ENCODE measurements around the gene OR2C3. TPM values are rescaled to one million over a fixed set of nuclear protein-coding genes. Genes with fewer than 3 reads are reported as not detected.

The OR2C3 gene
- total and polyA plus RNA-seq, 2 of the 13 experiments (the other 11 are each of a cell fraction or from before 2014, with no cell fraction given), result not detected

DNA sequence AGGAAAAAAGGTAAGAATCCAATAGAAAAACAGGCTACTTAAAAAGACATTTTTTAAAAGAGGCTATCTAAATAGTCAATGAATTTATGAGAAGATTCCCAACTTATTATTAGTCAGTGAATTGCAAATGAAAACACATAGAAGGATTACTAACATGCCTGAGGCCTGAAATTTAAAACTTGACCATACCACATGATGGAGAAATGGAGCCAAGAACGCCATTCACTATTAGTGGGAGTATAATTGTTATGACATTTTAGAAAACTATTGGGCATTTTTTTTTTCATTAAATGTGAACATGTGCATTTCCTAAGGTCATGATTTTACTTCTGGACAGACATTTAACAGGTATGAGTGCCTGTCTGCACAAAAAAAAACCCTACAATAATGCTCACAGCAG, 53.5 kb downstream of the OR2C3 start:
- FAIRE-seq (no peak), DNase-seq (ENCODE audit: low spot score) (no peak), ATAC-seq (no peak)
- Histone ChIP-seq H3K36me3 (replicated peaks in 1 of 2; ENCODE audit: control insufficient read depth in 1 of 2, insufficient read depth in 2 of 2, low read length in 2 of 2) (no peaks in the 10 kb centered on the region), H3K9ac (ENCODE audit: insufficient read depth, low read depth, low read length) (no peak overlapping the region), H3K4me3 (replicated peaks in 1 of 3; ENCODE audit: insufficient read depth in 1 of 3, low read depth in 2 of 3, low read length in 3 of 3) (no peak overlapping the region), H4K20me1 (ENCODE audit: insufficient read depth, low read length) (no peaks in the 10 kb centered on the region), H3K27ac (ENCODE audit: extremely low read length, insufficient read depth, low read length) (no peak overlapping the region), H3K9me3 (ENCODE audit: low read length) (no peaks in the 10 kb centered on the region), H3K4me1 (ENCODE audit: insufficient read depth, low read length) (no peaks in the 10 kb centered on the region), H3K4me2 (ENCODE audit: low read depth, low read length) (no peak overlapping the region), H2AFZ (ENCODE audit: low read length) (no peak overlapping the region), H3K79me2 (ENCODE audit: insufficient read depth, low read length) (no peaks in the 10 kb centered on the region), H3K27me3 (ENCODE audit: control insufficient read depth in 1 of 2, insufficient read depth in 2 of 2, low read length in 2 of 2) (no peaks in the 10 kb centered on the region; a peak in 1 of 5 replicates)
- 0% methylated on average over 1 of the region's 1 CpG for WGBS (ENCODE audit: low lambda C conversion rate)
- in situ Hi-C loops (cut with HindIII; ENCODE audit: extremely low pct_ligation_motif_present, low pct_unique_long_range_greater_than_20kb) (no loop called here), intact Hi-C loops (cut with micrococcal nuclease; ENCODE audit: unreplicated experiment) (no loop called here)
- TF ChIP-seq RXRB (CRISPR knock-in tag; IDR thresholded peaks at IDR 0.05; ENCODE audit: borderline replicate concordance) (no peak), SIN3A (IDR thresholded peaks at IDR 0.05; ENCODE audit: borderline replicate concordance, low read depth, low read length) (no peak), CAMTA2 (CRISPR knock-in tag; IDR thresholded peaks at IDR 0.05; ENCODE audit: borderline replicate concordance) (no peak), FOXM1 (CRISPR knock-in tag; IDR thresholded peaks at IDR 0.05) (no peak), KDM3A (CRISPR knock-in tag; IDR thresholded peaks at IDR 0.05; ENCODE audit: low read depth) (no peak), DBP (CRISPR knock-in tag; IDR thresholded peaks at IDR 0.05; ENCODE audit: not compliant biosample characterization) (no peak), NFYC (CRISPR knock-in tag; IDR thresholded peaks at IDR 0.05) (no peak), MEF2D (CRISPR knock-in tag; IDR thresholded peaks at IDR 0.05) (no peak)
- TF ChIP-seq, protein P1, sequence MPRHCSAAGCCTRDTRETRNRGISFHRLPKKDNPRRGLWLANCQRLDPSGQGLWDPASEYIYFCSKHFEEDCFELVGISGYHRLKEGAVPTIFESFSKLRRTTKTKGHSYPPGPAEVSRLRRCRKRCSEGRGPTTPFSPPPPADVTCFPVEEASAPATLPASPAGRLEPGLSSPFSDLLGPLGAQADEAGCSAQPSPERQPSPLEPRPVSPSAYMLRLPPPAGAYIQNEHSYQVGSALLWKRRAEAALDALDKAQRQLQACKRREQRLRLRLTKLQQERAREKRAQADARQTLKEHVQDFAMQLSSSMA (CRISPR knock-in tag; IDR thresholded peaks at IDR 0.05), result no peak
- TF ChIP-seq, protein P2, sequence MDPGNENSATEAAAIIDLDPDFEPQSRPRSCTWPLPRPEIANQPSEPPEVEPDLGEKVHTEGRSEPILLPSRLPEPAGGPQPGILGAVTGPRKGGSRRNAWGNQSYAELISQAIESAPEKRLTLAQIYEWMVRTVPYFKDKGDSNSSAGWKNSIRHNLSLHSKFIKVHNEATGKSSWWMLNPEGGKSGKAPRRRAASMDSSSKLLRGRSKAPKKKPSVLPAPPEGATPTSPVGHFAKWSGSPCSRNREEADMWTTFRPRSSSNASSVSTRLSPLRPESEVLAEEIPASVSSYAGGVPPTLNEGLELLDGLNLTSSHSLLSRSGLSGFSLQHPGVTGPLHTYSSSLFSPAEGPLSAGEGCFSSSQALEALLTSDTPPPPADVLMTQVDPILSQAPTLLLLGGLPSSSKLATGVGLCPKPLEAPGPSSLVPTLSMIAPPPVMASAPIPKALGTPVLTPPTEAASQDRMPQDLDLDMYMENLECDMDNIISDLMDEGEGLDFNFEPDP (CRISPR knock-in tag; conservative IDR thresholded peaks at IDR 0.05), result no peak
- TF ChIP-seq, protein P3, sequence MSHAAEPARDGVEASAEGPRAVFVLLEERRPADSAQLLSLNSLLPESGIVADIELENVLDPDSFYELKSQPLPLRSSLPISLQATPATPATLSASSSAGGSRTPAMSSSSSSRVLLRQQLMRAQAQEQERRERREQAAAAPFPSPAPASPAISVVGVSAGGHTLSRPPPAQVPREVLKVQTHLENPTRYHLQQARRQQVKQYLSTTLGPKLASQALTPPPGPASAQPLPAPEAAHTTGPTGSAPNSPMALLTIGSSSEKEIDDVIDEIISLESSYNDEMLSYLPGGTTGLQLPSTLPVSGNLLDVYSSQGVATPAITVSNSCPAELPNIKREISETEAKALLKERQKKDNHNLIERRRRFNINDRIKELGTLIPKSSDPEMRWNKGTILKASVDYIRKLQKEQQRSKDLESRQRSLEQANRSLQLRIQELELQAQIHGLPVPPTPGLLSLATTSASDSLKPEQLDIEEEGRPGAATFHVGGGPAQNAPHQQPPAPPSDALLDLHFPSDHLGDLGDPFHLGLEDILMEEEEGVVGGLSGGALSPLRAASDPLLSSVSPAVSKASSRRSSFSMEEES (CRISPR knock-in tag; IDR thresholded peaks at IDR 0.05), result no peak
- TF ChIP-seq, protein P4, sequence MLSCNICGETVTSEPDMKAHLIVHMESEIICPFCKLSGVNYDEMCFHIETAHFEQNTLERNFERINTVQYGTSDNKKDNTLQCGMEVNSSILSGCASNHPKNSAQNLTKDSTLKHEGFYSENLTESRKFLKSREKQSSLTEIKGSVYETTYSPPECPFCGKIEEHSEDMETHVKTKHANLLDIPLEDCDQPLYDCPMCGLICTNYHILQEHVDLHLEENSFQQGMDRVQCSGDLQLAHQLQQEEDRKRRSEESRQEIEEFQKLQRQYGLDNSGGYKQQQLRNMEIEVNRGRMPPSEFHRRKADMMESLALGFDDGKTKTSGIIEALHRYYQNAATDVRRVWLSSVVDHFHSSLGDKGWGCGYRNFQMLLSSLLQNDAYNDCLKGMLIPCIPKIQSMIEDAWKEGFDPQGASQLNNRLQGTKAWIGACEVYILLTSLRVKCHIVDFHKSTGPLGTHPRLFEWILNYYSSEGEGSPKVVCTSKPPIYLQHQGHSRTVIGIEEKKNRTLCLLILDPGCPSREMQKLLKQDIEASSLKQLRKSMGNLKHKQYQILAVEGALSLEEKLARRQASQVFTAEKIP (CRISPR knock-in tag; IDR thresholded peaks at IDR 0.05; ENCODE audit: borderline replicate concordance), result no peak
- TF ChIP-seq, protein P5, sequence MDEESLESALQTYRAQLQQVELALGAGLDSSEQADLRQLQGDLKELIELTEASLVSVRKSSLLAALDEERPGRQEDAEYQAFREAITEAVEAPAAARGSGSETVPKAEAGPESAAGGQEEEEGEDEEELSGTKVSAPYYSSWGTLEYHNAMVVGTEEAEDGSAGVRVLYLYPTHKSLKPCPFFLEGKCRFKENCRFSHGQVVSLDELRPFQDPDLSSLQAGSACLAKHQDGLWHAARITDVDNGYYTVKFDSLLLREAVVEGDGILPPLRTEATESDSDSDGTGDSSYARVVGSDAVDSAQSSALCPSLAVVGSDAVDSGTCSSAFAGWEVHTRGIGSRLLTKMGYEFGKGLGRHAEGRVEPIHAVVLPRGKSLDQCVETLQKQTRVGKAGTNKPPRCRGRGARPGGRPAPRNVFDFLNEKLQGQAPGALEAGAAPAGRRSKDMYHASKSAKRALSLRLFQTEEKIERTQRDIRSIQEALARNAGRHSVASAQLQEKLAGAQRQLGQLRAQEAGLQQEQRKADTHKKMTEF (CRISPR knock-in tag; IDR thresholded peaks at IDR 0.05), result no peak
- ChIA-PET POLR2A (no interaction called here), CTCF (ENCODE audit: low intra/inter-chr PET ratio, low total read pairs) (no interaction called here)
- BruUV-seq (replicated peaks), result no TSS peak

All from HepG2 (cell line).